Spleen (tissue), 11 donors: Measurements from ENCODE around the gene BACH2. TPM values are rescaled to one million over a fixed set of nuclear protein-coding genes. Genes with fewer than 3 reads are reported as not detected.

Experiments
- DNase-seq: peaks from one replicate; pipeline ENCODE4 v3.0.0-alpha.2; 2020
- H3K27ac ChIP-seq, 8 donors: fragments of 200-600 bp; sonication (generic) in 7 of 8; 1 replicate in 4 of 8; 2 replicates in 4 of 8; pipeline versions ENCODE4 v1.5.0 to v1.8.0; 2016 to 2021; ENCODE audit warnings: inconsistent platforms in 4 of 8, mild to moderate bottlenecking in 4 of 8, moderate library complexity in 1 of 8
- H3K27me3 ChIP-seq, 7 donors: fragments of 200-600 bp; sonication (generic) in 6 of 7; replicated peaks in 1 of 7; 1 replicate in 4 of 7; 2 replicates in 3 of 7; pipeline versions ENCODE4 v1.5.0 to v1.8.0; 2016 to 2021; ENCODE audit warnings: inconsistent platforms in 3 of 7, mild to moderate bottlenecking in 1 of 7
- H3K36me3 ChIP-seq, 6 donors: fragments of 200-600 bp; sonication (generic) in 5 of 6; 1 replicate in 4 of 6; 2 replicates in 2 of 6; pipeline versions ENCODE4 v1.5.0 to v1.8.0; 2016 to 2021; ENCODE audit warnings: inconsistent platforms in 2 of 6
- H3K4me1 ChIP-seq, 6 donors: fragments of 200-600 bp; sonication (generic) in 5 of 6; 1 replicate in 3 of 6; 2 replicates in 3 of 6; pipeline versions ENCODE4 v1.5.0 to v1.8.0; 2016 to 2021; ENCODE audit warnings: inconsistent platforms in 3 of 6
- H3K4me3 ChIP-seq, 8 donors: fragments of 200-600 bp; sonication (generic) in 7 of 8; 1 replicate in 4 of 8; 2 replicates in 4 of 8; pipeline versions ENCODE4 v1.5.0 to v1.8.0; 2016 to 2021; ENCODE audit warnings: inconsistent platforms in 4 of 8, mild to moderate bottlenecking in 4 of 8, moderate library complexity in 2 of 8
- H3K9me3 ChIP-seq, 8 donors: fragments of 200-600 bp; sonication (generic) in 7 of 8; 1 replicate in 4 of 8; 2 replicates in 4 of 8; pipeline versions ENCODE4 v1.5.0 to v1.8.0; 2016 to 2021; ENCODE audit warnings: inconsistent platforms in 4 of 8
- POLR2A ChIP-seq, 3 donors: fragments of 450-650 bp; IDR thresholded peaks; one replicate each; pipeline ENCODE4 v1.5.1; 2017; ENCODE audit warnings: antibody characterized with exemption in 3 of 3, mild to moderate bottlenecking in 1 of 3
- POLR2AphosphoS5 ChIP-seq, 3 donors: sonication (generic); formaldehyde crosslinking; IDR thresholded peaks; one replicate each; pipeline ENCODE4 v1.5.1; 2017; ENCODE audit warnings: antibody characterized with exemption in 3 of 3
- WGBS, 5 donors: extraction: QIAGEN DNeasy Blood & Tissue Kit in 3 of 5; methylation state at CpG; one replicate each; pipeline versions ENCODE4 v1.1.5 to v1.1.7; 2013 to 2018; 5-methylcytosine and 5-hydroxymethylcytosine counted together
- intact Hi-C: fragments of 100-400 bp; cut with DNase I; formaldehyde crosslinking; loops from one replicate; pipeline ENCODE4 v1.15.0; 2023; ENCODE audit warnings: low total_unique reads
- polyA plus RNA-seq, 3 donors: library from polyadenylated mRNA; stranded (reverse); fragments of 200-250 nt; gene quantifications; one replicate each; pipeline ENCODE4 v1.2.1, GENCODE V29; 2013
- total RNA-seq, 7 donors: library from RNA; depleted of rRNA in 3 of 7; stranded (reverse); fragments of >200 nt in 3 of 7; fragmentation: NEBNext Ultra II Directional in 4 of 7; extraction: Animal tissue kit (Norgen Biotek cat#: 25700) in 4 of 7; gene quantifications; one replicate each; pipeline versions ENCODE4 v1.1.0 to v1.2.1, GENCODE V29; 2016 to 2021
- TF ChIP-seq, protein P1 (sequence below), 11 experiments: fragments of 200-600 bp in 7 of 11; fragments of 450-650 bp in 4 of 11; sonication (generic) in 4 of 11; IDR thresholded peaks in 8 of 11; conservative IDR thresholded peaks in 3 of 11; 1 replicate in 7 of 11; 2 replicates in 4 of 11; pipeline versions ENCODE4 v1.4.0 to v1.8.0; 2016 to 2021; ENCODE audit warnings: antibody characterized with exemption in 11 of 11, inconsistent platforms in 4 of 11, mild to moderate bottlenecking in 1 of 11
- donor health status: healthy with polysubstance abuse.
- donor health status: DM: no; HTN: no; CAD: no; lungs with moderate emphysema.
- donor health status: DM: no; HTN: no; CAD: no.
- donor health status: Bipolar disorder and iron deficiency.
- donor health status: healthy.
- donor health status: DM: no; HTN: no; CAD: no.
- donor health status: DM: yes; HTN: yes; CAD: no.

The BACH2 gene
- total and polyA plus RNA-seq, 10 donors, result 3.0 to 53.8 (median 32.3) TPM

DNA sequence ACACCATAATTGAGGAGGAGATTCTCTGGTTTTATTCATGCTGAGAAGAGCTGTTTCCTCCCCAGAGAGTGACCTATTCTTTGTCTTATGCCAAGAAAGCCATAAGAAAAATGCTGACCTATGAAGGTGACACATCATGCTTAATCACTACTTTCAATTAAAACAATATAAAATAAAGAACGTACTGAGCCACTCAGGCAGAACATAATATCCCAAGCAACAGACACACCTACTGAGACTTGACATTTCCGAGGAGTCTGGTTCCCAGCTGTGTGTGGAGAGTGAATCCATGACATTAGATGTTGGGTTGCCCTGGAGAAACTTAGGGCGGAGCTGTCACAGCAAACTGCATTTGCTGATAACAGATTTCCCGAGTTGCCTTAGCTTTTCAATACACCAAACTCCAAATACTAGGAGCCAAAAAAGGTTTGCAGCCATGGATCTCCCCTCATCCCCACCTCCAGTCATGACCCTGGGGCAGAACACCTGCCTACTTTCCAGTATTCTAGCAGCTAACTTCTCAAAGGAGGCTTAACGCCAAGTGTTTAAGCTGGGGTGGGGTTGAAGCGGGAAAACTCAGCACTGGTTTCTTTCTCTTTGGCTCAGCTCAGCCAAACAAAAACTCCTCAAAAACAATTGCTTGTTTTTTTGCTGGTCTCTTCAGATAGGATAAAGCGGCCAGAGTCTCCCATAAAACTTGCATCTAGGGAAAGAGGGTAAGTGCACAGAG, 92.2 kb downstream of the BACH2 start:
- peaks cover 0 to 35% (median 0%) of the 10 kb centered on the region in 6 donors for H3K36me3 ChIP-seq
- H3K27me3 ChIP-seq, result no peaks in the 10 kb centered on the region
- WGBS, 5 donors, result 88 to 92% (median 91%) methylated on average over 7 of the region's 7 CpGs
- intact Hi-C loops, result no loop called here
- DNase-seq, result no peak
- TF ChIP-seq, protein P1, sequence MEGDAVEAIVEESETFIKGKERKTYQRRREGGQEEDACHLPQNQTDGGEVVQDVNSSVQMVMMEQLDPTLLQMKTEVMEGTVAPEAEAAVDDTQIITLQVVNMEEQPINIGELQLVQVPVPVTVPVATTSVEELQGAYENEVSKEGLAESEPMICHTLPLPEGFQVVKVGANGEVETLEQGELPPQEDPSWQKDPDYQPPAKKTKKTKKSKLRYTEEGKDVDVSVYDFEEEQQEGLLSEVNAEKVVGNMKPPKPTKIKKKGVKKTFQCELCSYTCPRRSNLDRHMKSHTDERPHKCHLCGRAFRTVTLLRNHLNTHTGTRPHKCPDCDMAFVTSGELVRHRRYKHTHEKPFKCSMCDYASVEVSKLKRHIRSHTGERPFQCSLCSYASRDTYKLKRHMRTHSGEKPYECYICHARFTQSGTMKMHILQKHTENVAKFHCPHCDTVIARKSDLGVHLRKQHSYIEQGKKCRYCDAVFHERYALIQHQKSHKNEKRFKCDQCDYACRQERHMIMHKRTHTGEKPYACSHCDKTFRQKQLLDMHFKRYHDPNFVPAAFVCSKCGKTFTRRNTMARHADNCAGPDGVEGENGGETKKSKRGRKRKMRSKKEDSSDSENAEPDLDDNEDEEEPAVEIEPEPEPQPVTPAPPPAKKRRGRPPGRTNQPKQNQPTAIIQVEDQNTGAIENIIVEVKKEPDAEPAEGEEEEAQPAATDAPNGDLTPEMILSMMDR (IDR thresholded peaks at IDR 0.05 in 8 of 11, conservative IDR thresholded peaks at IDR 0.05 in 3 of 11), result no peak
- no peak for TF ChIP-seq POLR2AphosphoS5 (IDR thresholded peaks at IDR 0.05)
- no peak for TF ChIP-seq POLR2A (IDR thresholded peaks at IDR 0.05)
- peaks cover 0 to 17% (median 1%) of the 10 kb centered on the region in 6 donors for H3K4me1 ChIP-seq
- H3K27ac ChIP-seq, result no peak overlapping the region
- H3K9me3 ChIP-seq, result no peaks in the 10 kb centered on the region
- H3K4me3 ChIP-seq, result no peak overlapping the region

DNA sequence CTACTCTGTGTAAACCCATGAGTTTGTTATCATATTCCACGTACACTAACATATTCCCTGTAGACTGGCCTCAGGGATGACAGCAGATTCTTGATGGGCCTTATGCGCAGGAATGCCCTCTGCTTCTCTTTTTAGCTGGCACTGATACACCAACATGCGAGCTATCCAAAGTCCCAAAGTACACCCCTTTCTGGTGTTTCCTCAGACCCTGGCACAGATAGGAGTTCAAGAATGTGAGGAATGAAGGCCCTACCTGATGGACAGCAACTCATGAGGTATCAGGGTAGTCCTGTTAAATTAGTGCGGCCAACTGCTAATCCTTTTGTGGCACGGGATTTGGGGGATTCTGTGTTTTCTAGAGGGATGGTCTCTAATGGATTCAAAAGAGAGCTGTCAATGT, 93.0 kb downstream of the BACH2 start:
- Histone ChIP-seq H3K27me3 (no peaks in the 10 kb centered on the region), H3K36me3 (peaks cover 0 to 43% (median 0%) of the 10 kb centered on the region in 6 donors), H3K27ac (no peak overlapping the region), H3K4me3 (no peak overlapping the region), H3K4me1 (peaks cover 0 to 13% (median 0%) of the 10 kb centered on the region in 6 donors), H3K9me3 (peaks cover 0 to 7% (median 1%) of the 10 kb centered on the region in 8 donors)
- WGBS, 5 donors, result 85 to 89% (median 86%) methylated on average over 5 of the region's 5 CpGs
- DNase-seq, result no peak
- intact Hi-C loops, result no loop called here
- TF ChIP-seq, protein P1 (IDR thresholded peaks at IDR 0.05 in 8 of 11, conservative IDR thresholded peaks at IDR 0.05 in 3 of 11), result no peak
- no peak for TF ChIP-seq POLR2AphosphoS5 (IDR thresholded peaks at IDR 0.05)
- no peak for TF ChIP-seq POLR2A (IDR thresholded peaks at IDR 0.05)

DNA sequence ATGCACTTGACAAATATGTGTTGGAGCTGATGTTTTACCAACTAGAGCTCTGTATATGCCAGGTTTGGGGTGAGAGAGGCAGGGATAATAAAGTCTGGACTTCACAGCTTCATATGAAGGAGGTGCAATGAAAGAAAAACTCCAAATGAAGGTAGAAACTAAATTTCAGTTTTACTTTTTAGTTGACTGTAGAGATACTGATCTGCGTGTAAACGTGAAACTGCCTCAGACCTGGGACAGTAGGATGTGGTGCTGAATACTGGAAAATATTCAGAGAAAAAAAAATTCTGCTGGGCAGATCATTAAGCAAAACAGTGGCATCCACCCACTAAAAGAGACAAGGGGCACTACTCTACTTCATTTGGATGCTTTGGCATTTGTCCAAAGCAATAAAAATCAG, 94.5 kb downstream of the BACH2 start:
- Histone ChIP-seq H3K9me3 (peaks cover 0 to 22% (median 15%) of the 10 kb centered on the region in 8 donors), H3K4me3 (no peak overlapping the region), H3K27ac (no peak overlapping the region), H3K36me3 (peaks cover 0 to 58% (median 6%) of the 10 kb centered on the region in 6 donors), H3K27me3 (no peaks in the 10 kb centered on the region), H3K4me1 (peaks cover 0 to 13% (median 0%) of the 10 kb centered on the region in 6 donors)
- TF ChIP-seq, protein P1 (IDR thresholded peaks at IDR 0.05 in 8 of 11, conservative IDR thresholded peaks at IDR 0.05 in 3 of 11), result no peak
- no peak for TF ChIP-seq POLR2A (IDR thresholded peaks at IDR 0.05)
- TF ChIP-seq POLR2AphosphoS5 (IDR thresholded peaks at IDR 0.05), result no peak
- DNase-seq, result no peak
- 37 to 73% (median 60%) methylated on average over 2 of the region's 2 CpGs for WGBS, 5 donors
- intact Hi-C loops, result no loop called here

DNA sequence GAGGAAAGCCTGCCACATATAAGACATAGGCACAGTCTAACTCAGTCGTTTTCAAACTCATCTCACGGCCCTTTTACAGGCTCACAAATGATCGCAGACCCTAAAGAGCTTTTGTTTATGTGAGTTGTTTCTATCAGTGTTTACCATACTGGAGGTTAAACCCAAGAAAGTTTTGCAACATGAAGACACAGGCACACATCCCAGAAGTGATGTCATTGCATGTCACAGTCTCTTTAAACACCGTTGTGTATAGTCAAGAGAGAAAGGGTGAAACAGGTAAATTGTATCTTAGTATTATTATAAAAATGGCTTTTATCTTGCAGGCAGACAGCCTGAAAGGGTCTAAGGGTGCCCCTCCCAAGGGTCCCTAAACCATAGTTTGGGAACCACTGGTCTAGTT, 96.7 kb downstream of the BACH2 start:
- Histone ChIP-seq H3K27ac (no peak overlapping the region), H3K4me3 (no peak overlapping the region), H3K9me3 (peaks cover 0 to 22% (median 15%) of the 10 kb centered on the region in 8 donors), H3K27me3 (no peaks in the 10 kb centered on the region), H3K36me3 (peaks cover 0 to 41% (median 6%) of the 10 kb centered on the region in 6 donors), H3K4me1 (peaks cover 0 to 29% (median 1%) of the 10 kb centered on the region in 6 donors)
- no peak for DNase-seq
- WGBS, 5 donors, result 91 to 97% (median 92%) methylated on average over 4 of the region's 4 CpGs
- no peak for TF ChIP-seq POLR2AphosphoS5 (IDR thresholded peaks at IDR 0.05)
- TF ChIP-seq POLR2A (IDR thresholded peaks at IDR 0.05), result no peak
- TF ChIP-seq, protein P1 (IDR thresholded peaks at IDR 0.05 in 8 of 11, conservative IDR thresholded peaks at IDR 0.05 in 3 of 11), result no peak
- intact Hi-C loops, result no loop called here
